H1 (cell line): ENCODE results near the gene CPEB3. TPM values are rescaled to one million over a fixed set of nuclear protein-coding genes. Genes with fewer than 3 reads are reported as not detected.

Experiments
- CTCF ChIA-PET: fragments of 300-600 bp; sonication (Branson Sonifier 250); formaldehyde crosslinking; loops from one replicate; lab custom pipeline; 2021; ENCODE audit not compliant: partially characterized antibody; lab: Charles Lee
- POLR2A ChIA-PET: fragments of 300-600 bp; sonication (Branson Sonifier 250); formaldehyde crosslinking; loops from one replicate; lab custom pipeline; 2021; ENCODE audit warnings: inconsistent platforms; ENCODE audit not compliant: partially characterized antibody; lab: Charles Lee
- DNase-seq, 2 experiments: peaks; one replicate each; pipeline versions ENCODE4 v3.0.0 to v3.0.0-alpha.2; 2010 to 2022; ENCODE audit warnings: low spot score in 2 of 2, low read depth in 1 of 2, mixed read lengths in 1 of 2
- FAIRE-seq: peaks from 2 replicates; lab custom pipeline; 2011; peaks lifted over from hg19 to GRCh38; lab: Jason Lieb, UNC
- H2AFZ ChIP-seq: 2 replicates; pipeline ENCODE4 v1.8.1; 2012; ENCODE audit warnings: low read length, inconsistent platforms
- H2AK5ac ChIP-seq: 2 replicates; pipeline ENCODE4 v1.6.1; 2013; ENCODE audit warnings: low read depth, low read length
- H2BK120ac ChIP-seq: replicated peaks from 2 replicates; pipeline ENCODE3; 2013; ENCODE audit warnings: low read depth, low read length, inconsistent platforms
- H2BK12ac ChIP-seq: 2 replicates; pipeline ENCODE4 v1.6.1; 2013; ENCODE audit warnings: low read depth, low read length
- H2BK15ac ChIP-seq: 2 replicates; pipeline ENCODE4 v1.6.1; 2013; ENCODE audit warnings: low read length
- H2BK20ac ChIP-seq: 2 replicates; pipeline ENCODE4 v1.6.1; 2013; ENCODE audit warnings: low read length
- H2BK5ac ChIP-seq: 2 replicates; pipeline ENCODE4 v1.6.1; 2013; ENCODE audit warnings: low read depth, low read length
- H3K14ac ChIP-seq: 2 replicates; pipeline ENCODE4 v1.6.1; 2013; ENCODE audit warnings: inconsistent platforms; ENCODE audit not compliant: insufficient read length
- H3K18ac ChIP-seq: 2 replicates; pipeline ENCODE4 v1.6.1; 2013; ENCODE audit warnings: low read length; ENCODE audit errors: extremely low read depth
- H3K23ac ChIP-seq: 2 replicates; pipeline ENCODE4 v1.6.1; 2013; ENCODE audit warnings: inconsistent platforms; ENCODE audit not compliant: insufficient read length
- H3K23me2 ChIP-seq: 2 replicates; pipeline ENCODE4 v1.6.1; 2013; ENCODE audit warnings: low read depth, low read length
- H3K27ac ChIP-seq: 2 replicates; pipeline ENCODE4 v1.6.1; 2011; ENCODE audit warnings: low read depth, low read length, inconsistent platforms
- H3K27me3 ChIP-seq, 4 experiments: replicated peaks in 1 of 4; 1 replicate in 1 of 4; 2 replicates in 3 of 4; pipeline versions ENCODE4 v1.6.1 to v1.8.1; 2011 to 2013; ENCODE audit warnings: low read length in 3 of 4, mild to moderate bottlenecking in 3 of 4, inconsistent platforms in 2 of 4, mixed read lengths in 2 of 4, moderate library complexity in 1 of 4; ENCODE audit not compliant: control insufficient read depth in 3 of 4, insufficient read depth in 3 of 4; ENCODE audit errors: extremely low read depth in 1 of 4
- H3K36me3 ChIP-seq, 4 experiments: 2 replicates each; pipeline versions ENCODE4 v1.6.1 to v1.8.1; 2011 to 2013; ENCODE audit warnings: mild to moderate bottlenecking in 4 of 4, low read length in 3 of 4, moderate library complexity in 2 of 4, control low read depth in 1 of 4, inconsistent platforms in 1 of 4; ENCODE audit not compliant: insufficient read depth in 4 of 4, control insufficient read depth in 2 of 4
- H3K4ac ChIP-seq: replicated peaks from 2 replicates; pipeline ENCODE3; 2013; ENCODE audit warnings: low read length, low read depth, mixed read lengths, inconsistent platforms; ENCODE audit not compliant: insufficient read length
- H3K4me1 ChIP-seq, 4 experiments: replicated peaks in 1 of 4; 1 replicate in 1 of 4; 2 replicates in 3 of 4; pipeline versions ENCODE4 v1.6.1 to v1.8.1; 2011 to 2013; ENCODE audit warnings: low read length in 3 of 4, inconsistent platforms in 2 of 4, mixed read lengths in 1 of 4; ENCODE audit not compliant: insufficient read depth in 4 of 4, control insufficient read depth in 3 of 4
- H3K4me2 ChIP-seq, 2 experiments: 2 replicates each; pipeline versions ENCODE4 v1.6.1 to v1.8.1; 2011 to 2013; ENCODE audit warnings: low read depth in 2 of 2, low read length in 2 of 2, control low read depth in 1 of 2, inconsistent platforms in 1 of 2, mild to moderate bottlenecking in 1 of 2; ENCODE audit not compliant: insufficient read depth in 1 of 2
- H3K4me3 ChIP-seq, 4 experiments: fragments of 200-600, 300-600 bp in 1 of 4; sonication (generic), shearing (Covaris generic), sonication (Bioruptor Twin) in 1 of 4; 2 replicates each; pipeline versions ENCODE4 v1.5.1 to v1.8.1; 2011 to 2016; ENCODE audit warnings: low read length in 4 of 4, low read depth in 3 of 4, control low read depth in 2 of 4, inconsistent platforms in 2 of 4, mild to moderate bottlenecking in 2 of 4, mixed read lengths in 1 of 4, moderate library complexity in 1 of 4; ENCODE audit not compliant: insufficient read depth in 2 of 4; ENCODE audit errors: extremely low read depth in 1 of 4
- H3K56ac ChIP-seq: replicated peaks from 2 replicates; pipeline ENCODE3; 2013; ENCODE audit warnings: low read depth, mild to moderate bottlenecking, mixed read lengths, low read length, inconsistent platforms; ENCODE audit not compliant: insufficient read length
- H3K79me1 ChIP-seq: 2 replicates; pipeline ENCODE4 v1.6.1; 2013; ENCODE audit warnings: low read depth, low read length, control low read depth
- H3K79me2 ChIP-seq, 2 experiments: 2 replicates each; pipeline versions ENCODE4 v1.6.1 to v1.8.1; 2012 to 2013; ENCODE audit warnings: low read length in 2 of 2, mild to moderate bottlenecking in 2 of 2, inconsistent platforms in 1 of 2; ENCODE audit not compliant: insufficient read depth in 2 of 2, control insufficient read depth in 1 of 2
- H3K9ac ChIP-seq, 4 experiments: replicated peaks in 1 of 4; 1 replicate in 1 of 4; 2 replicates in 3 of 4; pipeline versions ENCODE4 v1.6.1 to v1.8.1; 2011 to 2013; ENCODE audit warnings: low read depth in 3 of 4, low read length in 3 of 4, control low read depth in 2 of 4, mild to moderate bottlenecking in 2 of 4, moderate library complexity in 2 of 4, inconsistent platforms in 1 of 4; ENCODE audit errors: extremely low read depth in 1 of 4
- H3K9me3 ChIP-seq, 2 experiments: 2 replicates each; pipeline versions ENCODE4 v1.6.1 to v1.8.1; 2012 to 2013; ENCODE audit warnings: mild to moderate bottlenecking in 2 of 2, moderate library complexity in 2 of 2, control low read depth in 1 of 2, inconsistent platforms in 1 of 2, low read depth in 1 of 2, low read length in 1 of 2, mixed read lengths in 1 of 2; ENCODE audit not compliant: insufficient read depth in 2 of 2
- H4K20me1 ChIP-seq, 2 experiments: replicated peaks in 1 of 2; 2 replicates each; pipeline versions ENCODE3 to v1.8.1; 2011 to 2013; ENCODE audit warnings: inconsistent platforms in 2 of 2, low read length in 2 of 2, mild to moderate bottlenecking in 1 of 2; ENCODE audit not compliant: insufficient read depth in 2 of 2, control insufficient read depth in 1 of 2
- H4K5ac ChIP-seq: 2 replicates; pipeline ENCODE4 v1.6.1; 2013; ENCODE audit warnings: low read length, low read depth, mixed read lengths, inconsistent platforms; ENCODE audit not compliant: insufficient read length
- H4K8ac ChIP-seq: 2 replicates; pipeline ENCODE4 v1.8.0; 2013; ENCODE audit warnings: mild to moderate bottlenecking, moderate library complexity, low read length, inconsistent platforms; ENCODE audit not compliant: insufficient read depth; ENCODE audit errors: extremely low read depth
- H4K91ac ChIP-seq: replicated peaks from 2 replicates; pipeline ENCODE3; 2013; ENCODE audit warnings: low read length, mixed read lengths, inconsistent platforms; ENCODE audit not compliant: insufficient read length
- SUZ12 ChIP-seq: fragments of 200-600 bp; sonication (generic); IDR thresholded peaks from 2 replicates; pipeline ENCODE4 v1.6.1; 2012; ENCODE audit warnings: mild to moderate bottlenecking, inconsistent platforms, low read length, moderate library complexity, mixed read lengths
- WGBS, 2 experiments: shearing (Covaris generic) in 1 of 2; methylation state at CpG; one replicate each; pipeline versions ENCODE4 v1.1.6 to v1.1.7; 2013 to 2015; ENCODE audit warnings: low lambda C conversion rate in 2 of 2, mixed read lengths in 2 of 2, inconsistent platforms in 1 of 2, low coverage in 1 of 2, missing lambda C conversion rate in 1 of 2; ENCODE audit not compliant: insufficient replicate concordance in 2 of 2, insufficient coverage in 1 of 2, insufficient read length in 1 of 2; ENCODE audit errors: extremely low coverage in 1 of 2, missing lambda C conversion rate in 1 of 2; 5-methylcytosine and 5-hydroxymethylcytosine counted together
- polyA plus RNA-seq, 7 experiments: library from polyadenylated mRNA; depleted of rRNA in 3 of 7; stranded (reverse) in 5 of 7; unstranded in 2 of 7; fragments of >200 nt in 5 of 7; fragments of 200-250 nt in 2 of 7; gene quantifications; 1 replicate in 5 of 7; 2 replicates in 1 of 7; 4 replicates in 1 of 7; pipeline versions ENCODE4 v1.2.1 to v1.2.3, GENCODE V29; 2011 to 2013; ENCODE audit warnings: missing spikeins in 2 of 7, mixed read lengths in 2 of 7
- total RNA-seq: library from RNA; stranded (reverse); fragmentation: NEBNext Ultra II Directional; extraction: Animal tissue kit (Norgen Biotek cat#: 25700); gene quantifications from 2 replicates; pipeline ENCODE4 v1.2.1, GENCODE V29; 2021

The CPEB3 gene
- total and polyA plus RNA-seq, 2 of the 8 experiments (the other 6 are each of a cell fraction or from before 2014, with no cell fraction given): 0.39 to 1.7 TPM

- CTCF ChIA-PET: interaction anchor here (0.8 kb wide), 1 partner anchor 359 kb away, joined by 3 read pairs; no protein-coding TSS in a partner anchor
Observed at GRCh38 chr10:92079003-92079402, 211.9 kb downstream of the CPEB3 start.

More at GRCh38 chr10:92079003-92079402, 211.9 kb downstream of the CPEB3 start:
- Histone ChIP-seq H3K56ac (no peak overlapping the region), H2BK15ac (no peak overlapping the region), H4K5ac (no peak overlapping the region), H3K23ac (no peak overlapping the region), H3K14ac (no peak overlapping the region), H2BK20ac (no peak overlapping the region), H3K79me2 (no peaks in the 10 kb centered on the region), H3K4ac (no peak overlapping the region), H3K23me2 (no peaks in the 10 kb centered on the region), H3K27me3 (no peaks in the 10 kb centered on the region), H3K4me1 (no peaks in the 10 kb centered on the region), H3K9me3 (no peaks in the 10 kb centered on the region), H4K20me1 (no peaks in the 10 kb centered on the region), H3K27ac (no peak overlapping the region), H3K4me3 (no peak overlapping the region), H4K91ac (no peak overlapping the region), H4K8ac (no peak overlapping the region), H2AK5ac (no peak overlapping the region), H3K79me1 (no peaks in the 10 kb centered on the region), H3K36me3 (no peaks in the 10 kb centered on the region), H3K18ac (no peak overlapping the region), H2BK120ac (no peak overlapping the region), H2AFZ (no peak overlapping the region), H2BK5ac (no peak overlapping the region), H3K9ac (no peak overlapping the region), H2BK12ac (no peak overlapping the region), H3K4me2 (no peak overlapping the region)
- POLR2A ChIA-PET: no interaction called here
- DNase-seq: no peak
- FAIRE-seq: no peak
- TF ChIP-seq SUZ12: no peak
- 89% methylated on average over 6 of the region's 6 CpGs; no CpG with 5 or more reads in 1 of the 2 experiments for WGBS, 2 experiments
